ENCODE data around the gene DESI1. TPM values are rescaled to one million over a fixed set of nuclear protein-coding genes. Genes with fewer than 3 reads are reported as not detected.
"Not testable (repeated sequence)": the region's sequence is repeated elsewhere in the genome, so short reads cannot be mapped to it uniquely, and the experiment has no call there.

Gene DESI1
- total RNA-seq, 2 donors from 2014 or later = 22.1 to 22.7 TPM

GRCh38 chr22:41638124-41638523, 17.3 kb upstream of the DESI1 start:
- DNase-seq (ENCODE audit: low spot score) = no peak
- intact Hi-C loops (cut with DNase I) = no loop called here

DNA sequence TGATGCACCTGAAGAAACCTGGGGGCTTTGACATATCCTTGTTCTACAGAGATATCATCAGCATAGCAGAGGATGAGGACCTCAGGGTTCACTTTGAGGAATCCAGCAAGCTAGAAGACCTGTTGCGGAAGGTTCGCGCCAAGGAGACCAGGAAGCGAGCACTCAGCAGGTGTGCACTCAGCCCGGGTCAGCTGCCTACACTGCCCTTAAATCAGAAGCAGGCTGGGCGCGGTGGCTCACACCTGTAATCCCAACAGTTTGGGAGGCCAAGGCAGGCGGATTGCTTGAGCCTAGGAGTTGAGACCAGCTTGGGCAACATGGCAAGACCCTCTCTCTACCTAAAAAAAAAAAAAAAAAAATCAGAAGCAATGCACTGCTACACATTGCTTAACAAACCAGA, 16.8 kb upstream of the DESI1 start:
- DNase-seq (ENCODE audit: low spot score); intact Hi-C loops (cut with DNase I): not testable (repeated sequence)

- intact Hi-C loops (cut with DNase I) = no loop called here
Observed at GRCh38 chr22:41636467-41636866, 15.6 kb upstream of the DESI1 start.

DNA sequence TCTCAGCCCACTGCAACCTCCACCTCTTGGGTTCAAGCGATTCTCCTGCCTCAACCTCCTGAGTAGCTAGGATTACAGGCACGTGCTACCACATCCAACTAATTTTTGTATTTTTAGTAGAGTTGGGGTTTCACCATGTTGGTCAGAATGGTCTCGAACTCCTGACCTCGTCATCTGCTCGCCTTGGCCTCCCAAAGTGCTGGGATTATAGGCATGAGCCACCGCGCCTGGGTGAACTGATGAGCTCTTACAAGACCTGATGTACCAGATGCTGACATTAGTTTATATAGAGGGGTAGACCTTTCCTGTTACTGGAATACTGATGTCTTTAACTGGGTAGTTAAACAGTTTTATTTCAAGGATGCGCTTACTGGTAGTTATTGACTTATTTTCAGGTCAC, 13.8 kb upstream of the DESI1 start:
- intact Hi-C loops (cut with DNase I); DNase-seq (ENCODE audit: low spot score): not testable (repeated sequence)

More at GRCh38 chr22:41636467-41636866, 15.6 kb upstream of the DESI1 start:
- no peak for DNase-seq (ENCODE audit: low spot score)

GRCh38 chr22:41631615-41632014, 10.8 kb upstream of the DESI1 start:
- intact Hi-C loops (cut with DNase I); DNase-seq (ENCODE audit: low spot score): not testable (repeated sequence)

GRCh38 chr22:41631115-41631514, 10.3 kb upstream of the DESI1 start:
- DNase-seq (ENCODE audit: low spot score); intact Hi-C loops (cut with DNase I): not testable (repeated sequence)

DNA sequence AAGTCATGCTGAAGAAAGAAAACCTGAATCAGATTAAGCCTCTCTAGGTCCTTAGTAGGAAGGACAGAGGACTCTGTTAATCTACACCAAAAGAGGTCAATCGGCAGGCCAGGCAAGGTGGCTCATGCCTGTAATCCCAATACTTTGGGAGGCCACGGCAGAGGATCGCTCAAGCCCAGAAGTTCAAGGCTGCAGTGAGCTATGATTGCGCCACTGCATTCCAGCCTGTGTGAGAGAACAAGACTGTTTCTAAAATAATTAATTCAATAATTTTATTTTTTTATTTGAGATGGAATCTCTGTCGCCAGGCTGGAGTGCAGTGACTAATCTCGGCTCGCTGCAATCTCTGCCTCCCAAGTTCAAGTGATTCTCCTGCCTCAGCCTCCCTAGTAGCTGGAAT, 4.7 kb upstream of the DESI1 start:
- intact Hi-C loops (cut with DNase I) = no loop called here
- no peak for DNase-seq (ENCODE audit: low spot score)

DNA sequence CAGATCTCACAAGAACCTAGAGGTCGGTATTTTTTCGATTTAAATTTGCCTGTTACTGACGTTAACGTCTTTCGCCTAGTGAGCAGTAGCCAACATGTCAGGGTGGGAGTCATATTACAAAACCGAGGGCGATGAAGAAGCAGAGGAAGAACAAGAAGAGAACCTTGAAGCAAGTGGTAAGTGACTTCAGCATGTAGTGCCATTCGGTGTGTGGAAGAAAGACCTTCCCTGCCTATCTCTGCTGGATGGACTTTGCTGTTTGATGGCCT, 1.0 kb upstream of the DESI1 start:
- intact Hi-C loops (cut with DNase I) = no loop called here
- DNase-seq (ENCODE audit: low spot score) = no peak

GRCh38 chr22:41621099-41621910, 462 bp upstream of the DESI1 start, which contains the start of gene XRCC6:
XRCC6 (plus strand) TSS chr22:41621295; CDS start chr22:41622005, 710 bp downstream.
- peak; percentile 100 for DNase-seq (ENCODE audit: low spot score)
- intact Hi-C loops (cut with DNase I) = no loop called here

DNA sequence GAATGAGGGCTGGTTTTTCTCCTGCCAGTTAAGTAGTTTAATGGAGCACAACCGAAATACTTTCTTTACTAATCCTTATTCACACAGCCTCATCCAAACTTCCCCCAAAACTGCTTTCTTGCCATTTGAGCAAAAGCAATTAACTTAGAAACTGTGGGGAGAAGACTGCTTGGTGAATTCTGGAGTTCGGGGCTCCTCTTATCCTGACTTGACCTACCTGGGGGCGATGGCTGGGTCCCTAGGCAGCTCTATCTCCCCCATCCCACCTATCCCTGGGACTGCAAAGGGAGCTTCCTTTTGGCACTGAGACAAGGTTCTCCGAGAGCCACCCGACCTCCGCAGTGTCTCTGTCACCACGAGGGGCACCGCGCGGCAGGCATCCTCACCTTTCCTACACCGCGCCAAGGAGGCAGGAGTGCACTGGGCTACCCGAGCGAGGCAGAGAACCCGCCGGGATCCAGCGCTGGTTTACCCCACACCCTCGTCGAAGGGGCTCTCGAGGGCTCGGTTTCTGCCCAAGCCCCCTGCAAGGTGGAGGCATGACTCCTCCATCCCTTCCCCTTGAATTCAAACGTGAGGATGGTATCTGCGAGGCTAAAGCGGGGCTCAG, 759 bp downstream of the DESI1 start:
- peak; percentile 88 for DNase-seq (ENCODE audit: low spot score)
- intact Hi-C loops (cut with DNase I) = no loop called here

GRCh38 chr22:41613456-41613855, 7.4 kb downstream of the DESI1 start:
- DNase-seq (ENCODE audit: low spot score) = no peak
- intact Hi-C loops (cut with DNase I) = no loop called here

GRCh38 chr22:41612603-41613306, 8.1 kb downstream of the DESI1 start:
- intact Hi-C loops (cut with DNase I) = no loop called here
- no peak for DNase-seq (ENCODE audit: low spot score)

- DNase-seq (ENCODE audit: low spot score) = no peak
- intact Hi-C loops (cut with DNase I) = no loop called here
Observed at GRCh38 chr22:41608386-41608785, 12.5 kb downstream of the DESI1 start.

GRCh38 chr22:41603873-41604332, 16.9 kb downstream of the DESI1 start:
- DNase-seq (ENCODE audit: low spot score) = peak; percentile 5
- intact Hi-C loops (cut with DNase I) = no loop called here

DNA sequence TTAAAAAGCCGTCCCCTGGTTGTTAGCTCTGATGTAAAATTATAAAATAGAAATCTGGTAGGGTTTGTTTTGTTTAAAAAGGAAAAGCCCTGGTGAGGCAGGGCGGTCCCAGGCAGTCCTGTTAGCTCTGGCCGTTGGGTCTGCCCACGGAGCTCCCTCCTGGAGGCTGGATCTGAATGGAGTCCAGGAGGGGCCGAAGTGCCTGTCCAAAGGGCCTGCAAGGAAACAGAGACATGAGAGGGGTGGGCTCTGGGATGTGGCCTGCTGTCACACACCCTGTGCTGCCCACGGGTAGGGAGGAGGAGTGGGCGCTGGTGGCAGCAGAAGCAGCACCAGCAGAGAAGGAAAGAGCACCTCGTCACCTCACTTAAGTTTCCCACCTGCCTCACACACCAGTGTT, 19.9 kb downstream of the DESI1 start:
- intact Hi-C loops (cut with DNase I) = no loop called here
- peak; percentile 69 for DNase-seq (ENCODE audit: low spot score)

GRCh38 chr22:41598891-41599635, 21.8 kb downstream of the DESI1 start:
- intact Hi-C loops (cut with DNase I) = loop anchor here in 1 of 2 donors (5.0 kb wide), 1 partner anchor 57 kb away; the partner anchor contains the start of gene POLR3H
- peak; percentile 22 for DNase-seq (ENCODE audit: low spot score)

DNA sequence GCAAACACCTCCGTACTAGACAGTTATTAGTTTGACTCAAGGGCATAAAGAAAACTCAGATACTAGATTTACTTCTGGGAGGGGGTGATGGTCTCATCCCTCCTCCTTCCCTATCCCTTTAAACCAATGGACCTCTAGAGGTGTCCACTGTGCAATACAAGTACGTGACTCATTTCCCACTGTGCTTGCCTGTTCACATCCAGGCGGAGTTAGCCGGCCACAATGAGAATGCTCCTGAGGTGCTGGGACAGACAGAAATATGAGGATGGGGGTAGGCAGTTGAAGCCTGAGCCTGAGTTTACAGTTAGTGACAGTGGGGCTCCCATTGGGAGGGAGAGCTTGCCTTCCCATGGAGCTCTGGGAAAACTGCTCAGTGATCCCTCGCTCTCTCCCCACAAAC, 22.8 kb downstream of the DESI1 start:
- intact Hi-C loops (cut with DNase I) = loop anchor here in 1 of 2 donors (5.0 kb wide), 1 partner anchor 56 kb away; the partner anchor contains the start of gene POLR3H
- peak; percentile 53 for DNase-seq (ENCODE audit: low spot score)

DNA sequence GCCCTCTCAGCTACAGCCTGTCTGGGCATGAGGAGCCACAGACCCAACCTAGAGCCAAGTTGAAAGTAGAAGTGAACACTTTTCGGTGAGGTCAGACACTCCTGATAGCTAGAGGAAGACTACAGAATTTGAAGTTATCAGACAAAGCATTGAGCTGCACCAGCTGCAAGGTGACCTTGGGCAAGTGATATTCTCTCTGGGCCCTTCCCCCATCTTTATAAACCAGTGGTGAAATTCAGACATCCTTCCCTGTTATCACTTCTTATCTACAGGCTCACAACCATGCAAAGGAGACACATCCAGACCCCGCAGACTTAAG, 23.2 kb downstream of the DESI1 start:
- intact Hi-C loops (cut with DNase I) = loop anchor here in 1 of 2 donors (5.0 kb wide), 1 partner anchor 55 kb away; the partner anchor contains the start of gene POLR3H
- DNase-seq (ENCODE audit: low spot score) = peak; percentile 14

All from posterior vena cava (tissue), 2 donors.